Body of pancreas (tissue), 4 donors: Measurements from ENCODE around the gene LIN28A.

Experiments used
- CTCF ChIP-seq, 7 experiments: fragments of 450-650 bp in 4 of 7; fragments of 200-600 bp in 3 of 7; sonication (generic) in 3 of 7; IDR thresholded peaks; one replicate each; pipeline ENCODE4 v1.5.1; 2016 to 2019; ENCODE audit warnings: antibody characterized with exemption in 7 of 7
- POLR2A ChIP-seq, 3 donors: fragments of 450-650 bp; IDR thresholded peaks; one replicate each; pipeline ENCODE4 v1.6.1; 2016; ENCODE audit warnings: antibody characterized with exemption in 3 of 3, mild to moderate bottlenecking in 2 of 3

DNA sequence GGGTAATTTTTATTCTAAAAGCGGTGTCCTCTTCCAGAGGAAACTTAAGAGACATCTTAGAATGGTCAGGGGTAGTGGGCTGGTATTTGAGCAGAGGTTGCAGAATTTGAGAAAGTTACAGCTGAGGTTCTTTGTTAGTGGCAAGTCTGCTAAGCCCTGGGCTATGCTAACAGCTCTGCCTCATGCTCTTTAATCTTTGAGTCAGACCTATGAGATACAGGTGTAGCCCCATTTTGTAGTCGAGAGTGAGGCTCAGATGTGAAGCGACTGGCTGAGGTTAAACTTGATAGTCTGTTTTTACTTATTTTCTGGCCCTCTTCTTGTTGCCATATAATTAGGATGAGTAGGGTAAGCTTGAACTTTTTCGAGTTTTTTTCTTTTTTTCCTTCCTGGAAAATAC, 66.3 kb downstream of the LIN28A start:
- TF ChIP-seq CTCF (IDR thresholded peaks at IDR 0.05), result no peak
- TF ChIP-seq POLR2A (IDR thresholded peaks at IDR 0.05), result no peak
